ENCODE results near the gene SPAG16. TPM values are rescaled to one million over a fixed set of nuclear protein-coding genes. Genes with fewer than 3 reads are reported as not detected.
"Not testable (repeated sequence)": the region's sequence is repeated elsewhere in the genome, so short reads cannot be mapped to it uniquely, and the experiment has no call there.

The SPAG16 gene
- polyA plus RNA-seq, 1 of the 3 experiments (the other 2 are of a cell fraction), result 29.5 TPM

- WGBS (ENCODE audit: low lambda C conversion rate), result 75% methylated on average over 1 of the region's 1 CpG
- H3K9me2 ChIP-seq, result no peaks in the 10 kb centered on the region
- TF ChIP-seq FOSL2 (IDR thresholded peaks at IDR 0.05; ENCODE audit: borderline replicate concordance, low read depth), result no peak
- TF ChIP-seq PBX3 (IDR thresholded peaks at IDR 0.05), result no peak
- TF ChIP-seq ZBTB33 (IDR thresholded peaks at IDR 0.05; ENCODE audit: borderline replicate concordance, low read depth), result no peak
- no peak for TF ChIP-seq SMC3 (IDR thresholded peaks at IDR 0.05; ENCODE audit: low read depth, low read length)
- TF ChIP-seq USF1 (IDR thresholded peaks at IDR 0.05; ENCODE audit: borderline replicate concordance, low read depth), result no peak
- TF ChIP-seq IRF3 (IDR thresholded peaks at IDR 0.05; ENCODE audit: low read depth, low read length), result no peak
- no peak for TF ChIP-seq SIN3A (IDR thresholded peaks at IDR 0.05; ENCODE audit: borderline replicate concordance, low read depth, low read length)
- no peak for TF ChIP-seq TAF1 (IDR thresholded peaks at IDR 0.05; ENCODE audit: borderline replicate concordance, low read depth, low read length)
- TF ChIP-seq NRF1 (IDR thresholded peaks at IDR 0.05; ENCODE audit: low read depth, low read length), result no peak
- no peak for TF ChIP-seq MXI1 (IDR thresholded peaks at IDR 0.05; ENCODE audit: low read depth, low read length)
- no peak for TF ChIP-seq RCOR1 (IDR thresholded peaks at IDR 0.05; ENCODE audit: low read length)
- TF ChIP-seq FOXM1 (IDR thresholded peaks at IDR 0.05; ENCODE audit: low read depth), result no peak
- H3K9me3 ChIP-seq, result no peaks in the 10 kb centered on the region
- no peaks in the 10 kb centered on the region for H3K36me3 ChIP-seq (replicated peaks in 1 of 2; ENCODE audit: control insufficient read depth in 1 of 2, insufficient read depth in 2 of 2, low read length in 1 of 2)
- no peak overlapping the region for H2AFZ ChIP-seq (ENCODE audit: low read depth)
- no peaks in the 10 kb centered on the region for H3F3A ChIP-seq (replicated peaks; ENCODE audit: insufficient read depth)
- no peak for DNase-seq
- H4K20me1 ChIP-seq (ENCODE audit: insufficient read depth), result no peaks in the 10 kb centered on the region
- H3K9ac ChIP-seq, result no peak overlapping the region
- H3K4me2 ChIP-seq, result no peak overlapping the region
- no peaks in the 10 kb centered on the region for H3K4me1 ChIP-seq (ENCODE audit: control insufficient read depth in 1 of 2, insufficient read depth in 2 of 2, low read depth in 1 of 2, low read length in 1 of 2)
- no peaks in the 10 kb centered on the region for H3K27me3 ChIP-seq (ENCODE audit: insufficient read depth)
- POLR2A ChIA-PET, result no interaction called here
- H3K27ac ChIP-seq (ENCODE audit: low read depth in 2 of 2, low read length in 1 of 2), result no peak overlapping the region
- no peaks in the 10 kb centered on the region for H3K79me2 ChIP-seq (ENCODE audit: insufficient read depth)
- no peak overlapping the region for H3K4me3 ChIP-seq (ENCODE audit: low read depth in 2 of 2, low read length in 1 of 2)
- CTCF ChIA-PET, result no interaction called here
These were observed 9.0 kb upstream of the SPAG16 start for GRCh38 chr2:213275265-213275664.

- H4K20me1 ChIP-seq (ENCODE audit: insufficient read depth); H3K9me2 ChIP-seq; H3K4me2 ChIP-seq; H3K4me1 ChIP-seq (ENCODE audit: control insufficient read depth in 1 of 2, insufficient read depth in 2 of 2, low read depth in 1 of 2, low read length in 1 of 2); H3F3A ChIP-seq (replicated peaks; ENCODE audit: insufficient read depth); H2AFZ ChIP-seq (ENCODE audit: low read depth); H3K9me3 ChIP-seq; H3K9ac ChIP-seq; CTCF ChIA-PET; H3K4me3 ChIP-seq (ENCODE audit: low read depth in 2 of 2, low read length in 1 of 2); H3K27me3 ChIP-seq (ENCODE audit: insufficient read depth); DNase-seq; H3K36me3 ChIP-seq (replicated peaks in 1 of 2; ENCODE audit: control insufficient read depth in 1 of 2, insufficient read depth in 2 of 2, low read length in 1 of 2); H3K79me2 ChIP-seq (ENCODE audit: insufficient read depth); H3K27ac ChIP-seq (ENCODE audit: low read depth in 2 of 2, low read length in 1 of 2); POLR2A ChIA-PET: not testable (repeated sequence)
- WGBS (ENCODE audit: low lambda C conversion rate), result 32% methylated on average over 2 of the region's 2 CpGs
These were observed 7.1 kb upstream of the SPAG16 start for GRCh38 chr2:213277134-213277533.
